ENCODE data around the gene CD44. TPM values are rescaled to one million over a fixed set of nuclear protein-coding genes. Genes with fewer than 3 reads are reported as not detected.

CD44 gene
- total RNA-seq, 1 experiment from 2014 or later = 61.4 TPM

GRCh38 chr11:35280727-35281126 lies 141.8 kb downstream of the CD44 start:
- no peak overlapping the region for H3K4me3 Mint-ChIP-seq (ENCODE audit: unreplicated experiment)
- no peak for TF ChIP-seq CTCF (IDR thresholded peaks at IDR 0.05; ENCODE audit: insufficient read depth in 1 of 2, low read depth in 1 of 2, low read length in 1 of 2, severe bottlenecking in 1 of 2, unreplicated experiment in 1 of 2)
- no peak overlapping the region for H3K27ac Mint-ChIP-seq (ENCODE audit: unreplicated experiment)
- intact Hi-C loops (cut with micrococcal nuclease; ENCODE audit: unreplicated experiment) = no loop called here
- no peaks in the 10 kb centered on the region for H3K9me3 Mint-ChIP-seq (ENCODE audit: unreplicated experiment)
- Histone ChIP-seq H3K36me3 (ENCODE audit: control insufficient read depth, insufficient read depth, low read length) (no peaks in the 10 kb centered on the region), H3K9me3 (no peaks in the 10 kb centered on the region), H3K4me1 (no peaks in the 10 kb centered on the region), H3K27me3 (replicated peaks; ENCODE audit: control insufficient read depth, insufficient read depth, low read length) (no peaks in the 10 kb centered on the region), H3K4me3 (ENCODE audit: low read depth, low read length) (no peak overlapping the region)
- ChIA-PET POLR2A (no interaction called here), CTCF (no interaction called here)
- no peaks in the 10 kb centered on the region for H3K36me3 Mint-ChIP-seq (ENCODE audit: insufficient read depth, unreplicated experiment)
- H3K4me1 Mint-ChIP-seq (ENCODE audit: low read depth, unreplicated experiment) = no peaks in the 10 kb centered on the region
- no TSS peak for BruUV-seq (replicated peaks)
- DNase-seq = no peak
- no peaks in the 10 kb centered on the region for H3K27me3 Mint-ChIP-seq (ENCODE audit: insufficient read depth, unreplicated experiment)

DNA sequence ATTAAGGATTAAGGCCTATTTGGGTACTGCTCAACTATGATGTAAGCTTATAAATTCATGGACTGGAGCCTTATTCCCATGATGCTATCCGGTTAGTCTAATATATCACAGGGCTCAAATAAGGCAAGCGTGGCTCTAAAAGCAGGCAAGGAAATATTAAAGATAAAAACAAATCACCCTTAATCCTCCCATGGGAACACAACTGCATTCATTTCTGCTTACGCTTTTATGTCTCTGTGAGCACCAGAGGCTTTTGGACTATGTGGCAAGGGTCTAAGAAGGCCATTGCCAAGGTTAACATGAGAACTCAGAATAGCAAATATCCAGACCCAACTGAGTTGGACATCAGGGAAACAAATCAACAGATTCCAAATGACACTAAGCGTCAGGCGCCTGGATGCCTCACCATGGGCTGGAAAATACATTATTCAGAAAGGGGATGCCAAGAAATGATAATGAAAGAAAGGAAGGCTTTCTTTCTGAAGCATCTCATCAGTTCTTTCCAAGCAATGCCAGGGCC lies 142.3 kb downstream of the CD44 start:
- Mint-ChIP-seq H3K4me3 (ENCODE audit: unreplicated experiment) (no peak overlapping the region), H3K36me3 (ENCODE audit: insufficient read depth, unreplicated experiment) (no peaks in the 10 kb centered on the region), H3K9me3 (ENCODE audit: unreplicated experiment) (no peaks in the 10 kb centered on the region), H3K27ac (ENCODE audit: unreplicated experiment) (no peak overlapping the region), H3K27me3 (ENCODE audit: insufficient read depth, unreplicated experiment) (no peaks in the 10 kb centered on the region), H3K4me1 (ENCODE audit: low read depth, unreplicated experiment) (no peaks in the 10 kb centered on the region)
- BruUV-seq (replicated peaks) = no TSS peak
- H3K9me3 ChIP-seq = no peaks in the 10 kb centered on the region
- H3K4me3 ChIP-seq (ENCODE audit: low read depth, low read length) = no peak overlapping the region
- ChIA-PET CTCF (no interaction called here), POLR2A (no interaction called here)
- intact Hi-C loops (cut with micrococcal nuclease; ENCODE audit: unreplicated experiment) = no loop called here
- H3K36me3 ChIP-seq (ENCODE audit: control insufficient read depth, insufficient read depth, low read length) = no peaks in the 10 kb centered on the region
- no peaks in the 10 kb centered on the region for H3K27me3 ChIP-seq (replicated peaks; ENCODE audit: control insufficient read depth, insufficient read depth, low read length)
- no peaks in the 10 kb centered on the region for H3K4me1 ChIP-seq
- no peak for TF ChIP-seq CTCF (IDR thresholded peaks at IDR 0.05; ENCODE audit: insufficient read depth in 1 of 2, low read depth in 1 of 2, low read length in 1 of 2, severe bottlenecking in 1 of 2, unreplicated experiment in 1 of 2)
- no peak for DNase-seq

Other genes starting within 250 kb of the CD44 start
- gene APIP, start 222.8 kb upstream of the CD44 start, total RNA-seq (2022) = 19.8 and 21.1 TPM in 2 replicates
- 78.5 and 85.4 TPM in 2 replicates for gene PDHX, start 222.6 kb upstream of the CD44 start, total RNA-seq (2022)

Data from Caco-2 (cell line).